Measurements from ENCODE around the gene IL13.

IL13 gene

DNA sequence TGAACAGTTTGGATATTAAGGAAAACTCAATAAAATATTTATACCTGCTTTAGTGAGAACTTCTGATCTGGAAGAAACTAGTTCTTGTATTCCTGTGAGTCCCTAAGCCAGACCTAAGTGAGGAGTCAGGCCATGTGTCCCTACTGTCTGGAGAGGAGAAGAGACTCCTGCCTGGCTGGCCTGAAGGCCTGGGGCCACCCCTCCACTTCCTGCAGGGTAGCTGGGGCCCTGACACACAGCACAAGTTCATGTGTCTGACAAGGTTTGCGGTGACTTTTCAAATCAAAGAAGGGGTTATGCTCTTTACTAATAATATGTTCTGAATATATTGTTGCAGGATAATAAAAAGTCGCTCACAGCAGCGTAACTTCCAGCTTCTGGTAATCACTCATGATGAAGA lies 16.1 kb upstream of the IL13 start:
- TF ChIP-seq, protein P1, sequence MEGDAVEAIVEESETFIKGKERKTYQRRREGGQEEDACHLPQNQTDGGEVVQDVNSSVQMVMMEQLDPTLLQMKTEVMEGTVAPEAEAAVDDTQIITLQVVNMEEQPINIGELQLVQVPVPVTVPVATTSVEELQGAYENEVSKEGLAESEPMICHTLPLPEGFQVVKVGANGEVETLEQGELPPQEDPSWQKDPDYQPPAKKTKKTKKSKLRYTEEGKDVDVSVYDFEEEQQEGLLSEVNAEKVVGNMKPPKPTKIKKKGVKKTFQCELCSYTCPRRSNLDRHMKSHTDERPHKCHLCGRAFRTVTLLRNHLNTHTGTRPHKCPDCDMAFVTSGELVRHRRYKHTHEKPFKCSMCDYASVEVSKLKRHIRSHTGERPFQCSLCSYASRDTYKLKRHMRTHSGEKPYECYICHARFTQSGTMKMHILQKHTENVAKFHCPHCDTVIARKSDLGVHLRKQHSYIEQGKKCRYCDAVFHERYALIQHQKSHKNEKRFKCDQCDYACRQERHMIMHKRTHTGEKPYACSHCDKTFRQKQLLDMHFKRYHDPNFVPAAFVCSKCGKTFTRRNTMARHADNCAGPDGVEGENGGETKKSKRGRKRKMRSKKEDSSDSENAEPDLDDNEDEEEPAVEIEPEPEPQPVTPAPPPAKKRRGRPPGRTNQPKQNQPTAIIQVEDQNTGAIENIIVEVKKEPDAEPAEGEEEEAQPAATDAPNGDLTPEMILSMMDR (IDR thresholded peaks at IDR 0.05; ENCODE audit: low read length, missing control alignments): no peak
- no peak overlapping the region for H3K4me3 ChIP-seq (replicated peaks; ENCODE audit: low read depth, low read length)
- DNase-seq (ENCODE audit: low read depth): no peak

DNA sequence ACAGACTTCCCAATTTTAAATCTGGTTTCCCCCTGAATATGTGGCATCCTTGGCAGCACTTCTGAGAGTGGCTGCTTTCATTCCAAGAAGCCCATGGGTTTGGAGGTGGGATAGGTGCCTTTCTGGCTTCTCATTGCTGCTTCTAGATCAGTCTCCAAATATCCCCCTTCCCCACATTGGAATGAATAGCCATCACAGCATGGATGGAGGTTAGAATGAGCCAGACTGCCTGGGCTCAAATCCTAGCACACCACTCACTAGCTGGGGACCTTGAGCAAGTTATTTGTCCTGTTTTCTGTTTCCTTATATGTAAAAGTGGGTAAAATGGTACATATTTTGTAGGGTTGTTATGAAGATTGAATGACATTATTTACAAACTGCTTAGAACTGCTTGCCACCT lies 13.8 kb upstream of the IL13 start:
- H3K4me3 ChIP-seq (replicated peaks; ENCODE audit: low read depth, low read length): no peak overlapping the region
- TF ChIP-seq, protein P1 (IDR thresholded peaks at IDR 0.05; ENCODE audit: low read length, missing control alignments): no peak
- no peak for DNase-seq (ENCODE audit: low read depth)

DNA sequence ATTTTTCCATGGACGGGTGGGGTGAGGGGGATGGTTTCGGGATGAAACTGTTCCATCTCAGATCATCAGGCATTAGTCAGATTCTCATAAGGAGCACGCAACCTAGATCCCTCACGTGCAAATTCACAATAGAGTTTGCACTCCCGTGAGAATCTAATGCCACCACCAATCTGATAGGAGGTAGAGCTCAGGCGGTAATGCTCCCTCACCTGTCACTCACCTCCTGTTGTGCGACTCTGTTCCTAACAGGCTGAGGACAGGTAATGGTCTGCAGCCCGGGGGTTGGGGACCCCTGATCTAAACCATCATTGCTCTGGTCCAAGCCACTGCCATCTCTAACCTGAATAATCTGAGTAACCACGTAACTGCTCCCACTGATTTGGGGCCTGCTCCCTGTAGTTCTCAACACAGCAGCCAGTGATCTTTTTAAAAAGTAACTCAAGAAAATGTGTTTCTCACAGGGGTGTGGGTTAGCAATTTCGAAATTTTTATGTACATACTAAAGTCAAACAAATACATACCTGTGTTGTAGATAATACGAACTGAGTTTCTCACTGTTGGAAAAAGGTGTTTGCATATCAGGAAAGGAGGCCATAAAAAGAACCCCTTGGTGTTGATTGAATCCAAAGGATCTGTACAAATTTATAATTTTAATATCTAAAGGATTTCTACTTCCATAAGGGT lies 11.2 kb upstream of the IL13 start:
- DNase-seq (ENCODE audit: low read depth): no peak
- H3K4me3 ChIP-seq (replicated peaks; ENCODE audit: low read depth, low read length): no peak overlapping the region
- TF ChIP-seq, protein P1 (IDR thresholded peaks at IDR 0.05; ENCODE audit: low read length, missing control alignments): no peak

DNA sequence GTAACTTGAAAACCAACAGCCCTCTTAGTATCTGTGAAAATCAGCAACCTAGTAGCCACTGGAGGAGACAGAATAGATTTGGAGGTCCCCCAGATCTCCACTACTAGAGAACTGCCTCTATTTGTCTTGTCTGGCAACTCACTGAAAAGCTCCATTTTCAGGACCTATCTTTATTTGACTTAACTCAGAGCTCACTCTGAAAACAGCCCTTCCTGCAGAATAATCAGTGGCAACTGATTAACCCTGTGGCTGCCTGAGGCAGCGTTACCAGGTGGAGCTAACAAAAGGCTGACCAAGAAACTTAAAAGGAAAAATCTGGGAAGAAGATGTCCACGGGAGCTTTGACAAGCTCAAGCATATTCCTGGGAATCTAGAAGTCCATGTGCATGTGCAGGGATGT lies 10.5 kb upstream of the IL13 start:
- H3K4me3 ChIP-seq (replicated peaks; ENCODE audit: low read depth, low read length): no peak overlapping the region
- TF ChIP-seq, protein P1 (IDR thresholded peaks at IDR 0.05; ENCODE audit: low read length, missing control alignments): no peak
- no peak for DNase-seq (ENCODE audit: low read depth)

DNA sequence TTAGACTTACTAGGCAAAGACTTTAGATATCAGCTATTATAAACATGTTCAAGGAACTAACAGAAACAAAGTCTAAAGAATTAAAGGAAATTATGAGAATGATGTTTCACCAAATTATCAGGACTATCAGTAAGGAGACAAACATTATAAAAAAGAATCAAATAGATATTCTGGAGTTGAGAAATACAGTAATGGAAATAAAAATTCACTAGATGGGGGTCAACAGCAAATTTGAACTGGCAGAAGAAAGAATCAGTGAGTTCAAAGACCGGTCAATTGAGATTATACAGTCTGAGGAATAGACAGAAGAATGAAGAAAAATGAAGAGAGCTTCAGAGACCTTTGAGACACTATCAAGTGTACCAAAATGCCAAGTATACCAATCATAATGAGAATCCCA lies 9.6 kb upstream of the IL13 start:
- no peak for DNase-seq (ENCODE audit: low read depth)
- no peak overlapping the region for H3K4me3 ChIP-seq (replicated peaks; ENCODE audit: low read depth, low read length)
- TF ChIP-seq, protein P1 (IDR thresholded peaks at IDR 0.05; ENCODE audit: low read length, missing control alignments): no peak

DNA sequence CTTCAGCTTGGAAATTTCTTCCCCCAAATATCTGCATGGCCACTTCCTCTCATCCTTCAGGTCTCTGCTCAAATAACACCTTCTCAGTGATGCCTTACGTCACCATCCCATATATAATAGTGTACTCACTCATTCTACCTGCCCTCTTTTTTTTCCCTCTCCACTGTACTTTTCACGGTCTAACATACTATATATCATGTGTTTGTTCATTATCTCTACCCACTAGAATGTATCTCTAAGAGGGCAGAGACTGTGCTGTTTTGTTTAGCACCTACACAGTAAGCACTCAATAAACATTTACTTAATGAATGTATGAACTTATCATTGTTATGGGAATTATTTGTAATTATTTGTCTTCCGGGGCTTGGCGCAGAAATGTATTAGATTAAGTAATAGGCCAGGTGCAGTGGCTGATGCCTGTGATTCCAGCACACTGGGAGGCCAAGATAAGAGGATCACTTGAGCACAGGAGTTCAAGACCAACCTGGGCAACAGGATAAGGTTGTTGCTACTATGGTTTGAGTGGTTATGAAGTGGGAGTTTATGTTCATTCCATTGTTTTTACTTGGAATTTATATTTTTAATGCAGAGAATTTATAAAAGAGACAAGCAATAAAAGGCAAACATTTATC lies 6.0 kb upstream of the IL13 start:
- H3K4me3 ChIP-seq (replicated peaks; ENCODE audit: low read depth, low read length): no peak overlapping the region
- no peak for DNase-seq (ENCODE audit: low read depth)
- TF ChIP-seq, protein P1 (IDR thresholded peaks at IDR 0.05; ENCODE audit: low read length, missing control alignments): no peak

DNA sequence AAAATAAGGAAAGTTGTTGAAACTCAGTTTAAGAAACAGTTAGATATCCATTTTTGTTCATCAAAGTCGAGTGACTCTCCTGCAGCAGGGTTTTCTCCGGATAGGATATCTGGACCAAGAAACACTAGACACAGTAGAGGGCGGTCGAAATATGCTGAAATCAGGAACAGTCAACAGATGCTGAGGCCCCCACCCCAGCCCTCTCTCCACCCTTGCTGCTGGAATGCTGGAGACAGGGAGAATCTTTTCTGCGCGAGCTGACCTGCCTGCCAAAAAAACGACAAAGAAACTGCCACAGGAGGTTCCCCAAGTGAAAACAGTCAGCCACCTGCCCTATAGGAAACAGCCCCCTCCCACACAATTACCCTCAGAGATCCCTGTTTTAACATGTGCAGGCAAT lies 4.3 kb upstream of the IL13 start:
- TF ChIP-seq, protein P1 (IDR thresholded peaks at IDR 0.05; ENCODE audit: low read length, missing control alignments): no peak
- no peak overlapping the region for H3K4me3 ChIP-seq (replicated peaks; ENCODE audit: low read depth, low read length)
- DNase-seq (ENCODE audit: low read depth): peak; percentile 12

All from fibroblast of pulmonary artery (primary cell).